Esophagus (tissue), 2 donors: ENCODE measurements around the gene NAP1L3. TPM values are rescaled to one million over a fixed set of nuclear protein-coding genes. Genes with fewer than 3 reads are reported as not detected.

Experiments used
- H3K27ac ChIP-seq, 2 donors: one replicate each; pipeline ENCODE4 v1.5.1; 2013; ENCODE audit warnings: low read depth in 2 of 2, mild to moderate bottlenecking in 2 of 2, inconsistent platforms in 1 of 2, low read length in 1 of 2, moderate library complexity in 1 of 2
- H3K27me3 ChIP-seq, 2 donors: one replicate each; pipeline ENCODE4 v1.6.1; 2013; ENCODE audit warnings: low read length in 2 of 2, control low read depth in 1 of 2, mild to moderate bottlenecking in 1 of 2; ENCODE audit not compliant: insufficient read depth in 2 of 2, control insufficient read depth in 1 of 2
- H3K36me3 ChIP-seq, 2 donors: one replicate each; pipeline ENCODE4 v1.6.1; 2013; ENCODE audit warnings: low read length in 1 of 2; ENCODE audit not compliant: control insufficient read depth in 2 of 2, insufficient read depth in 2 of 2
- H3K4me1 ChIP-seq, 2 donors: one replicate each; pipeline ENCODE4 v1.6.1; 2013; ENCODE audit warnings: low read length in 1 of 2; ENCODE audit not compliant: control insufficient read depth in 2 of 2, insufficient read depth in 2 of 2
- H3K4me3 ChIP-seq, 2 donors: one replicate each; pipeline ENCODE4 v1.5.1; 2013; ENCODE audit warnings: low read length in 2 of 2, mild to moderate bottlenecking in 2 of 2, low read depth in 1 of 2, moderate library complexity in 1 of 2
- H3K9me3 ChIP-seq, 2 donors: one replicate each; pipeline ENCODE4 v1.6.1; 2013; ENCODE audit warnings: mild to moderate bottlenecking in 2 of 2, low read depth in 1 of 2, low read length in 1 of 2, moderate library complexity in 1 of 2; ENCODE audit not compliant: control insufficient read depth in 2 of 2, insufficient read depth in 1 of 2
- WGBS, 2 donors: extraction: QIAGEN DNeasy Blood & Tissue Kit; methylation state at CpG; one replicate each; pipeline ENCODE4 v1.1.7; 2013; 5-methylcytosine and 5-hydroxymethylcytosine counted together
- polyA plus RNA-seq, 2 donors: library from polyadenylated mRNA; stranded (reverse); fragments of 200-250 nt; gene quantifications; one replicate each; pipeline ENCODE4 v1.2.3, GENCODE V29; 2013
- donor health status: healthy with polysubstance abuse.
- donor health status: Bipolar disorder and iron deficiency.

Gene NAP1L3
- under 1 TPM; 0.08 to 0.26 TPM for polyA plus RNA-seq

GRCh38 chrX:93673056-93673868, at the start of gene NAP1L3:
NAP1L3 (minus strand) TSS chrX:93673578; CDS start chrX:93673304, 274 bp downstream.
- Histone ChIP-seq H3K36me3 (no peaks in the 10 kb centered on the region), H3K27ac (peak within 1 kb of the TSS; percentile 14 to 42), H3K4me3 (peak within 1 kb of the TSS; percentile 47 to 57), H3K9me3 (no peaks in the 10 kb centered on the region), H3K4me1 (no peaks in the 10 kb centered on the region), H3K27me3 (peaks cover 0 to 6% of the 10 kb centered on the region in 2 donors)
- 1 to 3% methylated on average over 45 to 51 of the region's 51 CpGs for WGBS, 2 donors

GRCh38 chrX:93711076-93711475, 37.7 kb upstream of the NAP1L3 start:
- H3K27me3 ChIP-seq = no peaks in the 10 kb centered on the region
- no peak overlapping the region for H3K27ac ChIP-seq
- H3K9me3 ChIP-seq = no peaks in the 10 kb centered on the region
- no peaks in the 10 kb centered on the region for H3K4me1 ChIP-seq
- no peaks in the 10 kb centered on the region for H3K36me3 ChIP-seq
- 80 to 83% methylated on average over 4 of the region's 4 CpGs for WGBS, 2 donors
- H3K4me3 ChIP-seq = no peak overlapping the region

GRCh38 chrX:93703701-93704100, 30.3 kb upstream of the NAP1L3 start:
- Histone ChIP-seq H3K9me3 (no peaks in the 10 kb centered on the region), H3K4me1 (no peaks in the 10 kb centered on the region), H3K27me3 (no peaks in the 10 kb centered on the region), H3K27ac (no peak overlapping the region), H3K4me3 (no peak overlapping the region), H3K36me3 (no peaks in the 10 kb centered on the region)
- 73 to 77% methylated on average over 2 of the region's 2 CpGs for WGBS, 2 donors

DNA sequence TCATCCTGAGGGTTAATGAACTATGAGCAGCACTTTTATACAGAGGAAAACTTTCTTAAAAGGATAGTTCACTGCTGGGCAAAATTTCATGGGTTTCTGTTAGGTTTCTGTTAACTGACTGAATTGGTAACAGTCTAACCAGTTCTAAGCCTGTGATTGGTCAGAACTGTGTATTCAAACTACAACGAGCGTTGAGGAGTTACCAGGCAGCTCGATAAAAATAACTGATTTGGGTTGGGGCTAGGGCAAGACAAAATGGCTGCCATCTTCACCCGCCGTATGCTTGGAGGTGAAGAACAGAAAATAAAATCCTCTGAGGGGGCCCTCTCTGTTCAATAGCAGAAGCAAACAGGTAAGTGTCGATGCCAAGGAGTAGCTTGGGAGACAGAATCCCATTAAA, 22.6 kb upstream of the NAP1L3 start:
- Histone ChIP-seq H3K4me3 (no peak overlapping the region), H3K27me3 (no peaks in the 10 kb centered on the region), H3K27ac (no peak overlapping the region), H3K9me3 (no peaks in the 10 kb centered on the region), H3K4me1 (no peaks in the 10 kb centered on the region), H3K36me3 (no peaks in the 10 kb centered on the region)
- WGBS, 2 donors = 91 to 95% methylated on average over 6 of the region's 6 CpGs

DNA sequence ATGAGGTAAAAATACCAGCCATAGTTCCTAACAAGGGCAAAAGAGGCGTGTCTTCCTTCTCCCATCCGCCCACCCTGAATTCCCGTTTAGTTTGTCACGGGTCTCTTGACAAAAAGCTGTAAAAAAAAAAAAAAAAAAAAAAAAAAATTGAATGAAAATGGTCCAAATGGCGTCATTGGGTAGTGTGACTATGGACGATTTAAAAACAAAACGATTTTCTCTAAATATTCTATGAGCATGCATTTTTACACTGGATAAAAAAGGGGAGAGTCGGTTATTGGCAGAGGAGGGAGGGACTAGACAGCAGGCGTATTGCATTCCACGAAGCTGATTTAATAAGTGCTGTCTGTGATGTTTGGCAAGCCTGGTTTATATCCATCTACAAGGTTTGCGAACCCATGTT, 492 bp upstream of the NAP1L3 start, which contains the start of gene FAM133A:
FAM133A (plus strand) TSS at position 338 of the 403 bp plus-strand sequence. CDS start 35,214 bp downstream, outside the sequence.
- Histone ChIP-seq H3K4me3 (peak within 1 kb of the TSS; percentile 47 to 57), H3K9me3 (no peaks in the 10 kb centered on the region), H3K4me1 (no peaks in the 10 kb centered on the region), H3K27ac (peak within 1 kb of the TSS; percentile 14 to 42), H3K36me3 (no peaks in the 10 kb centered on the region), H3K27me3 (peaks cover 0 to 6% of the 10 kb centered on the region in 2 donors)
- WGBS, 2 donors = 1 to 4% methylated on average over 11 of the region's 11 CpGs

DNA sequence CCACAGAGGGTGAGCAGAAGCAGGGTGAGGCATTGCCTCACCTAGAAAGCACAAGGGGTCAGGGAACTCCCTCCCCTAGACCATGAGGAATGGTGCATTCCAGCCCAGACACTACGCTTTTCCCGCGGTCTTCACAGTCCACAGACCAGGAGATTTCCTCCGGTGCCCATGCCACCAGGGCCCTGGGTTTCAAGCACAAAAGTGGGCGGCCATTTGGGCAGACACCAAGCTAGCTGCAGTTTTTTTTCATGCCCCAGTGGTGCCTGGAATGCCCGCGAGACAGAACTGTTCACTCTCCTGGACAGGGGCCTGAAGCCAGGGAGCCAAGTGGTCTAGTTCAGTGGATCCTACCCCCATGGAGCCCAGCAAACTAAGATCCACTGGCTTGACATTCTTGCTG, 12.8 kb downstream of the NAP1L3 start:
- 92 to 96% methylated on average over 7 of the region's 7 CpGs for WGBS, 2 donors
- Histone ChIP-seq H3K36me3 (no peaks in the 10 kb centered on the region), H3K9me3 (no peaks in the 10 kb centered on the region), H3K27me3 (no peaks in the 10 kb centered on the region), H3K4me1 (no peaks in the 10 kb centered on the region), H3K4me3 (no peak overlapping the region), H3K27ac (no peak overlapping the region)

GRCh38 chrX:93649381-93649780, 24.0 kb downstream of the NAP1L3 start:
- no peak overlapping the region for H3K27ac ChIP-seq
- H3K27me3 ChIP-seq = no peaks in the 10 kb centered on the region
- no peaks in the 10 kb centered on the region for H3K4me1 ChIP-seq
- H3K9me3 ChIP-seq = peaks cover 0 to 4% of the 10 kb centered on the region in 2 donors
- H3K4me3 ChIP-seq = no peak overlapping the region
- no peaks in the 10 kb centered on the region for H3K36me3 ChIP-seq
- WGBS, 2 donors = 63 to 77% methylated on average over 1 of the region's 1 CpG

DNA sequence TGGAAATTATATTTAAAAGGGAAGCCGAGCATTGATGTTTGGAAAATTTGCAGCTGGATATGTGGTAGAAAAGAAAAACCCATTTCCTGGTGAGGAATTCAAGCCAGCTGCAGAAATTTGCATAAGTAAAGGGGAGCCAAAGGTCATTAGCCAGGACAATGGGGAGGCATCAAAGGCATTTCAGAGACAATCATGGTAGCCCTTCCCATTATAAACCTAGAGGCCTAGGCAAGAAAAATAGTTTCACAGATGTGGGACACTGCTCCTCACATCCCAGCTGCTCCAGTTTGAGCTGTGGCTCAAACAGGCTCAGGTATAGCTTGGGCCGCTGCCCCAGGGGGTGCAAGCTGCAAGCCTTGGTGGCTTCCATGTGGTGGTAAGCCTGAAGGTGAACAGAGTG, 35.8 kb downstream of the NAP1L3 start:
- no peaks in the 10 kb centered on the region for H3K36me3 ChIP-seq
- H3K4me3 ChIP-seq = no peak overlapping the region
- no peaks in the 10 kb centered on the region for H3K4me1 ChIP-seq
- 84 to 94% methylated on average over 2 of the region's 2 CpGs for WGBS, 2 donors
- H3K27me3 ChIP-seq = no peaks in the 10 kb centered on the region
- peaks cover 0 to 4% of the 10 kb centered on the region in 2 donors for H3K9me3 ChIP-seq
- no peak overlapping the region for H3K27ac ChIP-seq
